Erythroblast (primary cell): ENCODE measurements around the gene GPR50.

Source experiments
- GATA1 ChIP-seq: IDR thresholded peaks from 2 replicates; pipeline ENCODE4 v1.6.1; 2011; ENCODE audit warnings: low read depth, mild to moderate bottlenecking, control low read depth, low read length, moderate library complexity
- POLR2A ChIP-seq: IDR thresholded peaks from 2 replicates; pipeline ENCODE4 v1.6.1; 2011; ENCODE audit warnings: mild to moderate bottlenecking, low read length

DNA sequence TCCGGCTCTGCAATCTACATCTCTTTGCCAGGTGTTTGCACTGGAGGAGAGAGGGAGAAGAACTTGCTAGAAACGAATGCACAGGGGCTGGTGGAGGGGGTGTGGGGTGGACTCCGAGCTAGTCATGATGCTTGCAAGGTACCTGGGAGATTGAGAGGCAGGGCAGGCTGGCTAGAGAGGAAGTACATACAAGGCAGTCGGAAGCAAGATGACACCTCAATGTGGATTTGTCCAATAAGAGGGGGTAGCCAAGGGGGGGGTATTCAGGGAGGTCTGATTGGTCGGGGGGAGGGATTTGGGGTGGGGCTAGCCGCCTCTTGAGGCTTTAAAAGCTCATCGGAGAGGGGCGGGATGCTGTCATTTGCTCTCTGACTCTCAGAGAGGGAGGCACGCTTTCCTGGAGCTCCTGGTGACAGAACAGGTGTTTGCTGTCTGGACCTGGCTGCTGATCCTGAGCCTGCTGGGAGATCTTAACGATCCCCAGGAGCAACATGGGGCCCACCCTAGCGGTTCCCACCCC lies at the start of gene GPR50:
- TF ChIP-seq POLR2A (no peak), GATA1 (no peak)
